Ectodermal cell (in vitro differentiated cells): ENCODE measurements around the gene PANK1.
A peak's percentile ranks its signal among the peaks of the same experiment; 100 is the strongest.
"Not testable (repeated sequence)": the region's sequence is repeated elsewhere in the genome, so short reads cannot be mapped to it uniquely, and the experiment has no call there.

Experiments
- H3K27ac ChIP-seq: 2 replicates; pipeline ENCODE4 v1.7.0; 2013; ENCODE audit warnings: mild to moderate bottlenecking, low read depth, low read length; ENCODE audit not compliant: insufficient read depth, poor library complexity, severe bottlenecking
- H3K27me3 ChIP-seq: 2 replicates; pipeline ENCODE4 v1.7.0; 2013; ENCODE audit warnings: mild to moderate bottlenecking, low read length; ENCODE audit not compliant: insufficient read depth, control insufficient read depth, poor library complexity, severe bottlenecking
- H3K36me3 ChIP-seq: one replicate; pipeline ENCODE4 v1.7.0; 2013; ENCODE audit warnings: low read length; ENCODE audit not compliant: control insufficient read depth, insufficient read depth
- H3K4me1 ChIP-seq: one replicate; pipeline ENCODE4 v1.7.0; 2013; ENCODE audit warnings: low read length; ENCODE audit not compliant: control insufficient read depth, insufficient read depth
- H3K4me3 ChIP-seq: 2 replicates; pipeline ENCODE4 v1.7.0; 2013; ENCODE audit warnings: low read depth, low read length, control low read depth; ENCODE audit not compliant: insufficient read depth
- H3K9me3 ChIP-seq: 2 replicates; pipeline ENCODE4 v1.7.0; 2013; ENCODE audit warnings: mild to moderate bottlenecking, low read length, moderate library complexity; ENCODE audit not compliant: control insufficient read depth
- WGBS, 2 experiments: methylation state at CpG; one replicate each; pipeline ENCODE4 v1.1.7; 2013; ENCODE audit warnings: missing lambda C conversion rate in 2 of 2; 5-methylcytosine and 5-hydroxymethylcytosine counted together

PANK1 gene

DNA sequence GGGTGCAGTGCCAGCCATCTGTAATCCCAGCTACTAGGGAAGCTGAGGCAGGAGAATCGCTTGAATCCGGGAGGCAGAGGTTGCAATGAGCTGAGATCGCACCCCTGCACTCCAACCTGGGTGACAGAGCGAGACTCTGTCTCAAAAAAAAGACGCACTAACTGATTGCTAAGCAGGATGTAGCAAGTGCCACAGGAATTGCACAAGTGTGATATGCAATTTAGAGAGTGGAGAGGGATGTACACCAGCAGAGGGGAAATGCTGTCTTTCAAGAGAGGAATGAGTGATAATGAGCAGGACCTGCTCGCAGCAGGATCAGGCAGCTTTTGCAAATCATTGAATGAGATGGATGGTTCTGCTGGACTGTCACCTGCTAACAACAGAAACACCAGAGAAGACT lies 96.4 kb downstream of the PANK1 start:
- Histone ChIP-seq H3K4me3 (no peak overlapping the region), H3K36me3 (no peaks in the 10 kb centered on the region), H3K27me3 (no peaks in the 10 kb centered on the region), H3K9me3 (no peaks in the 10 kb centered on the region), H3K27ac (no peak overlapping the region), H3K4me1 (no peaks in the 10 kb centered on the region)
- WGBS, 2 experiments, result 89 to 96% methylated on average over 6 of the region's 6 CpGs

DNA sequence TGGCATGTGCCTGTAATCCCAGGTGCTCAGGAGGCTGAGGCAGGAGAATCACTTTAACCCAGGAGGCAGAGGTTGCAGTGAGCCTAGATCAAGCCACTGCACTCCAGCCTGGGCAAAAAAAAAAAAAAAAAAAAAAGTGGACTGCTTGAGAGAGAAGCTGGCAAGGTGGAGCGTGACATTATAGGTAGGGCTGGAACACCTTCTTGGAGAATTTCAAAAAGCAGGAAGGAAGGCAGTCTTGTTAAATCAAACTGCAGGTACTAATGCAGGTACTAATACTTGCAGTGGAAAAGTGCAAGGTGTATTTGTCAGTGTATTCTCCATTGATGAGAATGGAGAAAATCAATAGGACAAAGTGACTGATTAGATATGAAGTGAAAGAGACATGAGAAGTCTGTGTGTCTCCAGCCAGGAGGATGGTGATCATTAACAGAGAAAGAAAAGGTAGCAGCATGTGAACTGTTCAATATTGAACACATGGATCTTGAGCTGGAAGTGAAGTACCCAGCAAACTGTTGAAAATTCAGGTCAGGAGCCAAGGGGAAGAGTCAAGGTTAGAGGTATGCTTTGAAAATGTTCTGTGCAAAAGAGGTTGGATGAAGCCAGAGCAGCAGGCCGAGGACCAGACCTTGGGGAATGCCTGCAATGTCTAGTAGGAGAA lies 97.1 kb downstream of the PANK1 start:
- 70 to 76% methylated on average over 2 of the region's 2 CpGs for WGBS, 2 experiments
- no peak overlapping the region for H3K4me3 ChIP-seq
- no peaks in the 10 kb centered on the region for H3K36me3 ChIP-seq
- H3K4me1 ChIP-seq, result no peaks in the 10 kb centered on the region
- H3K9me3 ChIP-seq, result no peaks in the 10 kb centered on the region
- no peak overlapping the region for H3K27ac ChIP-seq
- H3K27me3 ChIP-seq, result no peaks in the 10 kb centered on the region

DNA sequence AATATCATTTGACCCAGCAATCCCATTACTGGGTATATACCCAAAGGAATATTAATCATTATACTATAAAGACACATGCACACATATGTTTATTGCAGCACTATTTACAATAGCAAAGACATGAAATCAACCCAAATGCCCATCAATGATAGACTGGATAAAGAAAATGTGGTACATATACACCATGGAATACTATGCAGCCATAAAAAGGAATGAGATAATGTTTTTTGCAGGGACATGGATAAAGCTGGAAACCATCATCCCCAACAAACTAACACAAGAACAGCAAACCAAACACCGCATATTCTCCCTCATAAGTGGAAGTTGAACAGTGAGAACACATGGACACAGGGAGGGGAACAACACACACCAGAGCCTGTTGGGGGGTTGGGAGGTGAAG lies 98.4 kb downstream of the PANK1 start:
- 100% methylated on average over 1 of the region's 1 CpG; no CpG with 5 or more reads in 1 of the 2 experiments for WGBS, 2 experiments
- not testable (repeated sequence) for H3K4me1 ChIP-seq, H3K36me3 ChIP-seq, H3K4me3 ChIP-seq, H3K9me3 ChIP-seq, H3K27me3 ChIP-seq, H3K27ac ChIP-seq

DNA sequence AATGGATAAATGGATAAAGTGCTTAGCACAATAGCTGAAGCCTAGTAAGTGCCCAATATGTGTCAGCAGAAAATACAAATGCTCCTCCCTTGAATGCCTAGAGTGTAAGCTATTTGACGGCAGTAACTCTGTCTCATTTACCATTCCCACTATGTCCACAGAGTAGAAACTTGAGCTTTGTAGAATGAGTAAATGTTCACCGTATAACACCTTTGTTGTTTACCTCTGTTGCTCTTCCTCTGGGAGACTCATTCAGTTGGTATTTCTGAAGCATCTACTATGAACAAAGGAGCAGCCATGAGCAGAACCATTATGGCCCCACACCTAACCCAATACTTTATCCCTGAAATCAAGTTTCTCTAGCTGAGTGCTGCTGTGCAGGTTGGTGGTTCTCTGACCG lies 101.2 kb downstream of the PANK1 start:
- Histone ChIP-seq H3K9me3 (no peaks in the 10 kb centered on the region), H3K27ac (no peak overlapping the region), H3K4me1 (no peaks in the 10 kb centered on the region), H3K36me3 (no peaks in the 10 kb centered on the region), H3K27me3 (no peaks in the 10 kb centered on the region), H3K4me3 (no peak overlapping the region)
- WGBS, 2 experiments, result 90 to 91% methylated on average over 2 to 3 of the region's 3 CpGs

- H3K27me3 ChIP-seq, result peaks cover 22% of the 10 kb centered on the region
- no peak overlapping the region for H3K4me3 ChIP-seq
- no peak overlapping the region for H3K27ac ChIP-seq
- H3K4me1 ChIP-seq, result no peaks in the 10 kb centered on the region
- no peaks in the 10 kb centered on the region for H3K9me3 ChIP-seq
- no peaks in the 10 kb centered on the region for H3K36me3 ChIP-seq
- 94% methylated on average over 4 of the region's 4 CpGs for WGBS, 2 experiments
These were observed 104.6 kb downstream of the PANK1 start for GRCh38 chr10:89540420-89540949.

DNA sequence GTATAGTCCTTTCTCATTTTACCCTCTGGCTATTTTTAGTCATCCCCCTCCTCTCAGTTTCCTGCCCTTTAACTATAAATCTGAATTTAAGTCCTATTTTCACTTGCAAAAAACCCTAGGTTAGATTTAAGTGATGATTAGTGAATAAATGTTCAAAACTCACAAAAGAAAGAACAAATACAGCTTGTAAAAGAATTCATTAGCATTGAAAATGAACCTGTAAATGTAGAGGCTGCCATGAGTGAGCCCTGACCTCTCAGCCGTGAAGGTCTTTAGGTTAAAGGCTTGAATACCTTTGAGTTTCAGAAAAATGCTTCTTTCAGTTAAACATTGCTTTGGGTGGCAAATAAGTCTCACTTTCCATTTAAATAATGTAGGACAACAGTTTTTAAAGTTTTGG lies 107.7 kb downstream of the PANK1 start:
- no peak overlapping the region for H3K4me3 ChIP-seq
- 60 to 71% methylated on average over 1 of the region's 1 CpG for WGBS, 2 experiments
- no peaks in the 10 kb centered on the region for H3K4me1 ChIP-seq
- H3K27me3 ChIP-seq, result peaks cover 54% of the 10 kb centered on the region
- no peaks in the 10 kb centered on the region for H3K36me3 ChIP-seq
- no peaks in the 10 kb centered on the region for H3K9me3 ChIP-seq
- no peak overlapping the region for H3K27ac ChIP-seq

- no peaks in the 10 kb centered on the region for H3K4me1 ChIP-seq
- H3K36me3 ChIP-seq, result no peaks in the 10 kb centered on the region
- H3K9me3 ChIP-seq, result no peaks in the 10 kb centered on the region
- no peak overlapping the region for H3K27ac ChIP-seq
- peak overlapping the region; percentile 43 for H3K4me3 ChIP-seq
- 14 to 17% methylated on average over 16 of the region's 16 CpGs for WGBS, 2 experiments
- H3K27me3 ChIP-seq, result peaks cover 57% of the 10 kb centered on the region
These were observed 109.1 kb downstream of the PANK1 start for GRCh38 chr10:89536013-89536354.

GRCh38 chr10:89535171-89536012 lies 109.7 kb downstream of the PANK1 start, which contains the start of gene SLC16A12:
TSS of gene SLC16A12 (minus strand) at chr10:89535594. CDS start at chr10:89462578, 73,016 bp downstream.
- H3K4me1 ChIP-seq, result no peaks in the 10 kb centered on the region
- no peaks in the 10 kb centered on the region for H3K9me3 ChIP-seq
- 1% methylated on average over 85 to 87 of the region's 87 CpGs for WGBS, 2 experiments
- H3K27ac ChIP-seq, result no peak within 1 kb of the TSS
- H3K4me3 ChIP-seq, result peak within 1 kb of the TSS; percentile 43
- H3K27me3 ChIP-seq, result peaks cover 57% of the 10 kb centered on the region
- H3K36me3 ChIP-seq, result no peaks in the 10 kb centered on the region

DNA sequence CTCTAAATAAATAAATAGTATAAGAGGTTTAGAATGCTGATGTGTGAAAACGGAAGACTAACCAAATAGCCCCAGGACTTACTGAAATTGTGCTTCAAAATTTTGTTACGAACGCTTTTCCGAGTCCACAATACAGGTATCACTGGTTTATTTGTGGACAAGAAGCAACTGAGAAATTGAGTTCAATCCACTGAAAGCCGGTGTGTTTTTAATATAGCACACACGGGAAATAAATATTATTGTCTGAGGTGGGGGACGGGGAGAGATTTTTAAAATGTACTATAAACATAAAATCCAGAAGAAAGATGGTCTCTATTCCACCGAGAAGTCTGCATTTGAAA lies 110.2 kb downstream of the PANK1 start:
- peak overlapping the region; percentile 43 for H3K4me3 ChIP-seq
- 22 to 25% methylated on average over 6 to 7 of the region's 8 CpGs for WGBS, 2 experiments
- H3K4me1 ChIP-seq, result no peaks in the 10 kb centered on the region
- H3K27me3 ChIP-seq, result peaks cover 57% of the 10 kb centered on the region
- H3K36me3 ChIP-seq, result no peaks in the 10 kb centered on the region
- H3K9me3 ChIP-seq, result no peaks in the 10 kb centered on the region
- H3K27ac ChIP-seq, result no peak overlapping the region
